DOHH2 (cell line): ENCODE results near the gene AHCYL1.

Experiments used
- H3F3A ChIP-seq: fragments of 200-600 bp; sonication (generic), shearing (Covaris generic); 2 replicates; pipeline ENCODE4 v1.6.0; 2016; ENCODE audit warnings: antibody characterized with exemption, mild to moderate bottlenecking; ENCODE audit not compliant: control insufficient read depth, insufficient read depth
- H3K27ac ChIP-seq: fragments of 200-600 bp; sonication (generic); 2 replicates; pipeline ENCODE4 v1.5.1; 2014; ENCODE audit warnings: low read depth, mild to moderate bottlenecking, low read length, moderate library complexity
- H3K27me3 ChIP-seq: fragments of 200-600 bp; sonication (generic); 2 replicates; pipeline ENCODE4 v1.6.1; 2014; ENCODE audit warnings: mild to moderate bottlenecking, low read length, mixed read lengths; ENCODE audit not compliant: control insufficient read depth
- H3K36me3 ChIP-seq: fragments of 200-600 bp; sonication (generic); 2 replicates; pipeline ENCODE4 v1.6.1; 2014; ENCODE audit warnings: mild to moderate bottlenecking, low read length, moderate library complexity, mixed read lengths; ENCODE audit not compliant: control insufficient read depth
- H3K4me1 ChIP-seq: fragments of 200-600 bp; sonication (generic); 2 replicates; pipeline ENCODE4 v1.6.1; 2014; ENCODE audit warnings: mild to moderate bottlenecking, low read length, mixed read lengths; ENCODE audit not compliant: control insufficient read depth
- H3K4me2 ChIP-seq: fragments of 200-600 bp; sonication (generic); 2 replicates; pipeline ENCODE4 v1.6.0; 2014; ENCODE audit warnings: mild to moderate bottlenecking, low read length, moderate library complexity
- H3K4me3 ChIP-seq: fragments of 200-600 bp; sonication (generic); 2 replicates; pipeline ENCODE4 v1.5.1; 2014; ENCODE audit warnings: mild to moderate bottlenecking, low read length, mixed read lengths
- H3K79me2 ChIP-seq: fragments of 200-600 bp; sonication (generic); 2 replicates; pipeline ENCODE4 v1.6.1; 2014; ENCODE audit warnings: mild to moderate bottlenecking, low read length, mixed read lengths; ENCODE audit not compliant: control insufficient read depth
- H3K9me2 ChIP-seq: fragments of 200-600 bp; sonication (generic); replicated peaks from 2 replicates; pipeline ENCODE4 v1.6.1; 2014; ENCODE audit warnings: mild to moderate bottlenecking, low read length, mixed read lengths; ENCODE audit not compliant: control insufficient read depth
- H3K9me3 ChIP-seq: fragments of 200-600 bp; sonication (generic); 2 replicates; pipeline ENCODE4 v1.6.1; 2014; ENCODE audit warnings: antibody characterized with exemption, low read length, mixed read lengths; ENCODE audit not compliant: control insufficient read depth, insufficient read depth
- H4K20me1 ChIP-seq: fragments of 200-600 bp; sonication (generic); 2 replicates; pipeline ENCODE4 v1.6.0; 2014; ENCODE audit warnings: low read depth, mild to moderate bottlenecking, antibody characterized with exemption, low read length, moderate library complexity; ENCODE audit not compliant: control insufficient read depth, insufficient read depth
- CTCF ChIP-seq: fragments of 200-600 bp; sonication (generic); IDR thresholded peaks from one replicate; pipeline ENCODE4 v1.5.1; 2014; ENCODE audit warnings: antibody characterized with exemption, mild to moderate bottlenecking, low read depth, low read length; ENCODE audit not compliant: poor library complexity, severe bottlenecking
- EZH2phosphoT487 ChIP-seq: fragments of 200-600 bp; sonication (generic); IDR thresholded peaks from 2 replicates; pipeline ENCODE4 v1.6.1; 2017; ENCODE audit warnings: borderline replicate concordance, mild to moderate bottlenecking, antibody characterized with exemption, low read length, moderate library complexity, mixed read lengths

The AHCYL1 gene

GRCh38 chr1:110005971-110006370 is 21.4 kb downstream of the AHCYL1 start:
- peaks cover 24% of the 10 kb centered on the region for H3K4me1 ChIP-seq
- TF ChIP-seq EZH2phosphoT487 (no peak), CTCF (no peak)
- H3K36me3 ChIP-seq: peaks cover 22% of the 10 kb centered on the region
- no peak overlapping the region for H3K27ac ChIP-seq
- H3K9me2 ChIP-seq: no peaks in the 10 kb centered on the region
- H3K27me3 ChIP-seq: no peaks in the 10 kb centered on the region
- no peak overlapping the region for H3K4me2 ChIP-seq
- no peaks in the 10 kb centered on the region; the same call in 1 of the 2 replicates for H3F3A ChIP-seq
- no peak overlapping the region for H3K4me3 ChIP-seq
- H3K9me3 ChIP-seq: no peaks in the 10 kb centered on the region
- peaks cover 18% of the 10 kb centered on the region for H3K79me2 ChIP-seq
- H4K20me1 ChIP-seq: peaks cover 4% of the 10 kb centered on the region; the same call in 1 of the 2 replicates

- no peaks in the 10 kb centered on the region for H3K27me3 ChIP-seq
- H3K4me2 ChIP-seq: no peak overlapping the region
- H3K4me3 ChIP-seq: no peak overlapping the region
- H3K27ac ChIP-seq: no peak overlapping the region
- H3K79me2 ChIP-seq: peaks cover 18% of the 10 kb centered on the region
- TF ChIP-seq EZH2phosphoT487 (no peak), CTCF (no peak)
- H3K4me1 ChIP-seq: peaks cover 24% of the 10 kb centered on the region
- peaks cover 27% of the 10 kb centered on the region for H3K36me3 ChIP-seq
- peaks cover 4% of the 10 kb centered on the region; the same call in 1 of the 2 replicates for H4K20me1 ChIP-seq
- H3F3A ChIP-seq: no peaks in the 10 kb centered on the region; the same call in 1 of the 2 replicates
- no peaks in the 10 kb centered on the region for H3K9me3 ChIP-seq
- no peaks in the 10 kb centered on the region for H3K9me2 ChIP-seq
These were observed 22.0 kb downstream of the AHCYL1 start for GRCh38 chr1:110006516-110006915.

- no peaks in the 10 kb centered on the region for H3K9me3 ChIP-seq
- H3K79me2 ChIP-seq: peaks cover 18% of the 10 kb centered on the region
- peaks cover 34% of the 10 kb centered on the region for H3K36me3 ChIP-seq
- H3K4me2 ChIP-seq: no peak overlapping the region
- H4K20me1 ChIP-seq: peaks cover 4% of the 10 kb centered on the region; the same call in 1 of the 2 replicates
- no peaks in the 10 kb centered on the region for H3K9me2 ChIP-seq
- H3K27me3 ChIP-seq: no peaks in the 10 kb centered on the region
- peaks cover 24% of the 10 kb centered on the region for H3K4me1 ChIP-seq
- H3K4me3 ChIP-seq: no peak overlapping the region
- no peak overlapping the region for H3K27ac ChIP-seq
- H3F3A ChIP-seq: no peaks in the 10 kb centered on the region; the same call in 1 of the 2 replicates
- no peak for TF ChIP-seq CTCF
- TF ChIP-seq EZH2phosphoT487: no peak
These were observed 22.7 kb downstream of the AHCYL1 start for GRCh38 chr1:110007046-110007830.
